Measurements from ENCODE around the gene HPDL.

The HPDL gene

DNA sequence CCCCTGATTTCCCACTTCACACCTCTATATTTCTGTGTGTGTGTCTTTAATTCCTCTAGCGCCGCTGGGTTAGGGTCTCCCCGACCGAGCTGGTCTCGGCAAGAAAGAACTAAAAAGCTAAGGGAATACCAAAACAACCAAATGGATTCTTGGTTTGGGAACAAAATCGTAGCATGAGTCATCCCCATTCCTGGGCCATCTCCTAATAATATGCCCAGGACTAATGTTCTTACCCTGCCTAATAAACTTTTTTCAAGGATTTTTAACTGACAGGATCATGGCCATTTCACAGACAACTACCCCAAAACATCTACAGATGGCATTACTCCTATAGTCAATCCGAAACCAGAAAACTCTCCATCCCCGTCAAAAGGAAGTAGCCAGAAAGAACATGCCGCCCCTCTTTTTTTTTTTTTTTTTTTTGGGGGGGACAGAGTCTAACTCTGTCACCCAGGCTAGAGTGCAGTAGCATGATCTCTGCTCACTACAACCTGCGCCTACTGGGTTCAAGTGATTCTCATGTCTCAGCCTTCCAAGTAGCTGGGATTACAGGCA, 4.1 kb upstream of the HPDL start:
- DNase-seq (ENCODE audit: low spot score): no peak

DNA sequence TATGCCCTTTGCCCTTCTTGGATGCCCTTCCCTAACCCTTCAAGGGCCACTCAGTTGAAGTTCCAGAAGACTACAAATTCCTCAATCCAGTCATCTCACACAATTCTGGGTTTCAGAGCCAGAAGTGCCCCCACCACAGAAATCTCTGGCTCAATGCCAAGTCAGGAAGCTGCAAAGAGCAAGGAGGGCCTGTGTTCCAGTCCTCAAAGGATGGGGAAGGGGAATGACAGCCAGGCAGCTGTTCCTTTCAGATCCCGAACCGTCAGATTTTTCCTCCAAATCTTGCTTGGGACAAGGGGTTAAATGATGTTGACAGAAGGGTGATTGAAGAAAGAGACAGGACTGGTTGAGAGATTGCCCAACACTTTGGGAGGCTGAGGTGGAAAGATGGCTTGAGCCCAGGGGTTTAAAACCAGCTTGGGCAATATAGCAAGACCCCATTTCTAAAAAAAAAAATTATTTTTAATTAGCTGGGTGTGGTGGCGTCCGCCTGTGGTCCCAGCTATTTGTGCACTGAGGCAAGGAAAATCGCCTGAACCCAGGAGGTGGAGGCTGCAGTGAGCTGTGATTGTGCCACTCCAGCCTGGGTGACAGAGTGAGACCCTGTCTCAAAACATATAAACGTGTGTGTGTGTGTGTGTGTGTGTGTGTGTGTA, 716 bp upstream of the HPDL start:
- DNase-seq (ENCODE audit: low spot score): no peak

DNA sequence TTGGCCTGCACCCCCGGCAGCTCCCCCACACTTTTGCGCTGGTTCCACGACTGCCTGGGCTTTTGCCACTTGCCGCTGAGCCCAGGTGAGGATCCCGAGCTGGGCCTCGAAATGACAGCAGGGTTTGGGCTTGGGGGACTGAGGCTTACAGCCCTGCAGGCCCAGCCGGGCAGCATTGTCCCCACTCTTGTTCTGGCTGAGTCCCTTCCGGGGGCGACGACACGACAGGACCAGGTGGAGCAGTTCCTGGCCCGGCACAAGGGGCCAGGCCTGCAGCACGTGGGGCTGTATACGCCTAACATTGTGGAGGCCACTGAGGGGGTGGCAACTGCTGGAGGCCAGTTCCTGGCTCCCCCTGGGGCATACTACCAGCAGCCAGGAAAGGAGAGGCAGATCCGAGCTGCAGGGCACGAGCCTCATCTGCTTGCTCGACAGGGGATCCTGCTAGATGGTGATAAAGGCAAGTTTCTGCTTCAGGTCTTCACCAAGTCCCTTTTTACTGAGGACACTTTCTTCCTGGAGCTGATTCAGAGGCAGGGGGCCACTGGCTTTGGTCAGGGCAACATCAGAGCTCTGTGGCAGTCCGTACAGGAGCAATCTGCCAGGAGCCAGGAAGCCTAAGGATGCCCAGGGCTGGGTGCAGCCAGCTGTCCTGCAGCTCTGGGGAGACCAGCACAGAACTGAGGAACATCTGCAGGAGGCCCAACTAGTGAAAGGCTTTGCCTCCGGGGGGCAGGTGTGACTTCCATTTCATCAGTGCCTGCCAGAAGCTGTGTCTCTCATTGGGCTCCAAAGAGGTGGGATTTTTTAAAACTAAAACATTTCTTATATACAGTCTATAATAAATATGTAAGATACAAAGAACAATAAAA, 1.2 kb downstream of the HPDL start:
- no peak for DNase-seq (ENCODE audit: low spot score)

DNA sequence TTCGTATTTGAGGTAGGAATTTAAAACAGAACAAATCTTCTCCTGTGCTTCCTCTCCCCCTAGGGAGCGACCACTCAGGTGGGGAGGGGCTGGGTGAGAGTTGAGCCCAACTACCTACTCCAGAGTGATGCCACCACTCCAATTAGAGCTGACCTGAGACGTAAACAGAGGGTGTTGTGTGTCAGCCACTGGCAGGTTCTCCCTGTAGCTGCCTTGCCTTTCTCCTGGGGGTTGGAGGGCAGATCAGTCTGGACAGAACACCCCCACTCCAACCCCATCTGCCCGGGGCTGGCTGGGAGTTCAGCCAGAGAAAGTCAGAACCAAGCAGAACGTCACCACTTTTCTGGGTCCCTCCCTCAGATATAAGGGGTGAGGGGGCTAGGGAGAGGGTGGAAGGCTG, 2.0 kb downstream of the HPDL start:
- DNase-seq (ENCODE audit: low spot score): no peak

DNA sequence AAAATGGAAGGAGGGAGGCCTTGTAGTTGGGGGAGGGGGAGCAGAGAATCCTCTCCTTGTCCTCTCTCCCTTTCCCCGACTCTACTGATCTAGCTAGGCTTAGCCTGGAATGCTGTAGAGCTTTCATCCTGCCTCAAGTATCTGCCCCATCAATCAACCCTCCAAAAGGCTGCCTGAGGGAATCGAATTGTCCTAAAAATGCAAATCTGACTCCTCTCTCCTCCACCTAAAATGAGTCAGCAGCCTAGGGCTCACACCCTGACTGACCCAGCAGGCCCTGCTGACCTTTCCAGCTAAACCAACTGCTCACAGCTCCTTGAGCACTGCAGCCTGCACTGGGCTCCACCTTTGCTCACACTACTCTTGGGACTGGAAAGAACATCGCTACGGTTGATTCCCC, 2.8 kb downstream of the HPDL start:
- DNase-seq (ENCODE audit: low spot score): no peak

DNA sequence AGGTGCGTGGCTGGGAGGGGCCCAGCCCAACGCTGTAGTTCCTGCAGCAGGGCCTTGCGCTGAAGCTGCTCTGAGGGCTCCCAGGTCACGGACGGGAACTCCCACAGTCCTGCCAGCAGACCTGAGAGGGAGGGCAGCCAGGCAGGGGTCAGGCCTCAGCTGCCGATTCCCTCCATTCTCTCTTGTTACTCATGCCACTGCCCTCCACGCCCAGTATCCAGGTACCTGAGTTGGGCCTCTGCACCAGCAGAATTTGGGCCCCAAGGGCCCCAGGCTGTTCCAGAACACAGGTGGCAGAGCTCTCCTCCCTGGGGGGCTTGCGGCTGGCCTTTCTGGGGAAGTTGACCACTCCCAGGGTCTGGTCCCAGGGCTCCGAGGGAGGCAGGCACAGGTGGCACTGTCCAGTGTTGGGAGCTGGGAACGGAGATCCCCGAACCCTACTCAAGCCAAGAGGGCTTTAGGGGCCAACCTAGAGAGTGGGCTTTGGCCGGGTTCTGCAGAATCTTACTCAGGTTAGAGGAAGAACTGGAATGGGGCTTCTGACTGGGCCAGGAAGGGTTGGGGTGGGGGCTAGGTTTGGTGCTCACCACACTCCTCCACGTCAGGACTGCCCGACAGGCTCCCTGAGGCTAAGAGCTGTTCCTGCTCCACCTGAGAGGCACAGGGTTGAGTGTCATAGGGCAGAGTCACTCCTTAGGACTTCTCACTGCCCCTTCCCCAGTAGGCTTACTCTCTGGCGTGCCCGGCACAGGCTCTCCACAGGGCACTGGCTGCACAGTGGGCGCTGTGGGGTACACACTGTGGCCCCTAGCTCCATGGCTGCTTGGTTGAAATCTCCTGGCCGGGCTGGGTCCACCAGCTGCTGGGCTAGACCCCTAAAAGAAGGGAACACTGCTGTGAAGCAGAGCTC, 5.0 kb downstream of the HPDL start:
- no peak for DNase-seq (ENCODE audit: low spot score)

DNA sequence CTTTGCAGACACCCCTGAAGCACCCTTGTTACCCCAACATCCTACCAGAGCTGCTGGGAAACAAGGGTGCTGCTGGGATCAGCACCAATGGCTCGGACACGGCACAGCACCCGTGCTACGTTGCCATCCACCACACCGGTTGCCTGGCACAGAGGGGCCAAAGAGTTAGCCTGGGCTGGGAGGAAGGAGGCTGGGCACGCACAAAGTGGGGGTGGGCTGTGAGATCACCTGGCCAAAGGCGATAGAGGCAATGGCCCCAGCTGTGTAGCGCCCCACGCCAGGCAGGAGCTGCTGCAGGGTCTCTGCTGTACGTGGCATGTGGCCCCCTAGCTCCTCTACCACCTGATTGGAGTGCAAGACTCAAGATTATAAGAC, 5.6 kb downstream of the HPDL start:
- DNase-seq (ENCODE audit: low spot score): no peak

DNA sequence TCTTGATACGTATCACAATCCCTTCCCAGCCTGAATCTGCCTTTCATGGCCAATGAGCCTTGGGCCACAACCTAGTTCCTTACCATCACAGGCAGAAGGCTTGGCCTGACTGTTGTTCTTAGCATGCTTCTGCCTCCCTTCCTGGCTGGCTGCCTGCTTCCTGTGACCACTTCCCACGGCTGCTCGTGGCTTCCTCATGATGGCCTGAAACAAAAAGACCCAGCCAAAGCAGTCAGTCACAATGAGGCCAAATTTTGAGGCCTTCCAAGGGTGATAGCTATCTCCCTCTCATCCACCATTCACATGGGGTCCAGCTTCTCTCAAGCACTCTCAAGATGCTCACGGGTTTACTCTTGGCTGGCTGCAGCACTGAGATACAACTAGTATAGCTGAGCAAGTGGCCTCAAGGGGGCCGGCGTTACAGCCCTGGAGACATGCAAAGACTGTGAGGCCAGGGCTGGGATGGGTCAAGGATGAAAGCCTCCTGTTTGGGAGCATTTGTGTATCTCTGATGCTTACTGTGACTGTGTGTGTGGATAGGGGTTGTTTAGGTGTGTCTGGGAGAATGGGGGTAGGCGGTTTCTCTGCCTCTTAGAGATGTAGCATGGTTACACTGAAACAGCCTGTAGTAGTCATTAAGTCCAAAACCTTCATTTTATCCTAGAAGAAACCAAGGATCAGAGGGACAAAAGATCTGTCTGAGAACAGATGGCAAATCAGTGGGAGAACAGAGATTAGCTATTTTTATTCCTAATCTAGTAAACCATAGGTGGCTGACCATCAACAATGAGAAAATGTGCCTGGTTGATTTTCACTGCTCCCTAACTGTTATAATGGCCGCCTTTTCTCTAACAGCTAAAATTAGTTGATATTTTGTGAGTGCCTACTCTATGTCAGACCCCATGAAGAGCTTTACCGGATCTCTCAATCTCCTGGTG, 7.9 kb downstream of the HPDL start:
- no peak for DNase-seq (ENCODE audit: low spot score)

DNA sequence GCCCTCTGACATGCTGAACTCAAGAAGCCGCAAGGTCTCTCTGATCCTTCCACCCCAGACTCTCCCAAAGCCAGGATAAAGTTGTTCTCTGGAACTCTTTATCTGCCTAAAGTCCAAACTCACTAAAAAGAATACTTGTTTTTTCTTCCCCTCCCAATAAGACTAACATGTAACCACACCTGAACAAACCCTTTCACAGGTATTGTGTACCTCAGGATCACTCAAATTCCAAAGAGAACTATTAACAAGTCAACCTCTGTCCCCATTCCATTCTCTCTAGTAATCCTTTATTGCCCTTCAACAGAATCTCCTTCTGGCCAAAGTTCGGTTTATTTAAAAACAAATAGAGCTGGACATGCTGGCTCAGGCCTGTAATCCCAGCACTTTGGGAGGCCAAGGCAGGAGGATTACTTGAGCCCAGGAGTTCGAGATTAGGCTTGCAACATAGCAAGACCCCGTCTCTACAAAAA, 9.2 kb downstream of the HPDL start:
- no peak for DNase-seq (ENCODE audit: low spot score)

DNA sequence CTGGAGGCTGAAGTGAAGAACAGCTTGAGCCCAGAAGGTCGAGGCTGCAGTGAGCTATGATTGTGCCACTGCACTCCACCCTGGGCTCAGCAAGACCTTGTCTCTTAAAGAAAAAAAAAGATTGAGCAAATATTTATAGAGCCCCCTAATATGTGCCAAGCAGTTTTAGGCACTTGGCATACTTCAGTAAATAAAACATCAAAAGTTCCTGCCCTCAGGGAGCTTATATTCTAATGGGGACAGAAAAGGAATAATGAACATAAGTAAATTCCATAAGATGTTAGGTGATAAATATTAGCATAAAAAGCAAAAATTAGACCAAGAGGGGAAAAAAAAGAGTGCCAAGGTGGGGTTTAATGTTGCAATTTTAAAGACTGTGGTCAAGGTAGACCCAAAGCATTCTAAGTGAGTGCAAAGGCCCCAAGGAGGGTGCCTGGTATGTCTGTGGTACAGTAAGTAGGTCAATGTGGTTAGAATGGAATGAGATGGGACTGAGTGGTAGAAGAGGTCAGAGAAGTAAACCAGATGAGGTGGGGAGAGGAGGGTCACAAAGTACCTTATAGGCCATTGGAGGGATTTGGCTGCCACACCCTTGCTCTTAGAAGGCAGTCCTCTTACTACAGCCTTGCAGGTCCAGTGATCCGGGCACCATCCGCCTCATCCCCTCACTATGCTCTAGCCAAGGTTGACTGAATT, 11.1 kb downstream of the HPDL start:
- no peak for DNase-seq (ENCODE audit: low spot score)

DNA sequence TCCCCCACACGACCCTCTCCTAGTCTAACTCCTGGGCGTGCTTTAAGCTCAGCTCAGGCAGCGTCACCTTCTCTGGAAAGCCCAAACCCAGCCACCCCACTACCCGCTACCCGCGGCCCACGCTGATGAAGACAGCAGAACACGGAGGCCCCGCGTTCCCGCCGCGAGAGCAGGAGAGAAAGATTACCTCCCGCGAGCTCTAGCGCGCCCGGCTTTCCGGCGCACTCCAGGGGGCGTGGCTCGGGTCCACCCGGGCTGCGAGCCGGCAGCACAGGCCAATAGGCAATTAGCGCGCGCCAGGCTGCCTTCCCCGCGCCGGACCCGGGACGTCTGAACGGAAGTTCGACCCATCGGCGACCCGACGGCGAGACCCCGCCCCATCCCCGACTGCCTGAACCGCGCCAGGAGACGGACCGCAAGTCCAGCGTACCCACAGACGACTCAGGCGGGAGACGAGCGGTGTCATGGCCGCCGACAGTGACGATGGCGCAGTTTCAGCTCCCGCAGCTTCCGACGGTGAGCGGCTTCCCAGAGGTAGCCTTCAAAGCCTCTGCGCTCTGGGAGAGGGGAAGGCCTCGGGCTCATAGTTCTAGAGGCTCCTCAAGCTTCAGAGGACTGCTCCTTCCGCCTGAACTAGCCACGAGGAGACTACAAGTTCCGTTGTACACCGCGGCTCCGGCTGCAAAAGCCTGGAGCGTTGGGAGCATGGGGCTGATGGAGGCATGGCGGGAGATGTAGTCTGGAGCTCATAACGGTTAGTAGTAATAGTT, 13.3 kb downstream of the HPDL start, which contains the start of the genes MUTYH and TOE1:
TSS of gene MUTYH (minus strand) at position 652 of the 770 bp plus-strand sequence. CDS start 5,935 bp downstream, outside the sequence.
TSS of gene TOE1 (plus strand) at position 382 of the 770 bp plus-strand sequence. CDS start at position 465, 83 bp downstream.
- DNase-seq (ENCODE audit: low spot score): peak; percentile 97

DNA sequence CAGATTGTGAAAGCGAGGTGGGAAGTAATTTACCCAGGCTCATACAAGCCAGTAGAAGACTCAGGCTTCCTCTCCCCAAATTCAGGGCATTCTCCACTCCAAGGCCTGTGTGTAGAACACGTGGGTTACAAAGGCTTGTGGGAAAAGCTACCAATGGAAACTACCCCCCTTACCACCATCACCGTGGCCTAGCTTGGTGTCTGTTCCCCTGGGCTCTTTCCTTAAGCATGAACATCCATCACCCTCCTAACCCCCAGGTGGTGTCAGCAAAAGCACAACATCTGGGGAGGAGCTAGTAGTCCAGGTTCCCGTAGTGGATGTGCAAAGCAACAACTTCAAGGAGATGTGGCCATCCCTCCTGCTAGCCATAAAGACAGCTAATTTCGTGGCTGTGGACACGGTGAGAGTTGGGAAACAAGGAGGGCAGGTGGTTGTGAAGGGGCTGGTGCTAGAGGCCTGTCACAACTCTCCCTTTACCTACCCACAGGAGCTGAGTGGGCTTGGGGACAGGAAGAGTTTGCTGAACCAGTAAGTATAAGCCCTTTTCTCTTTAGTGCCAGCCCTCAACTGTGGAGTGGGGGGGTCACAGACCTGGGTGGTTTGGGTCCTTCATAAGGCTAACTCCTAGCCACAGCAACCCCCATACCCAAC, 14.2 kb downstream of the HPDL start:
- no peak for DNase-seq (ENCODE audit: low spot score)

DNA sequence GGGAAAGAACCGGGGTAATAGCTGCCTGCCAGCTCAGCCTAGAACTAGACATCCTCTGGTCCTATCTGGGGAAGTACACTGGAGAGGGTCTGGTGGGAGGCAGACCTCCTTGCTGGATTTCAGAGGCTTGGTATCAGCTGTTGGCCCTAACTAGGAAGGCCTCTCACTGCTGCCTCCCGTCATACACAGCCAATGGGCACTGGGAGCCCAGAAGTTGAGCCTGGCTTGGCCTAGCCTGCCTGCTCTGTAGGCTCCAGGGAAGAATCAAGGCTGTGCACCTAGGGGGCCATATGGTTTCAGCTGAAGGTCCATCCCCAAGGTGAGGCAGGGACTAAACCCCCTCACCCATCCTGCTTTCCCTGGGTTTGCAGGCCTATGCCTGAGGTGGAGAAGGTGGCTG, 17.8 kb downstream of the HPDL start:
- no peak for DNase-seq (ENCODE audit: low spot score)

DNA sequence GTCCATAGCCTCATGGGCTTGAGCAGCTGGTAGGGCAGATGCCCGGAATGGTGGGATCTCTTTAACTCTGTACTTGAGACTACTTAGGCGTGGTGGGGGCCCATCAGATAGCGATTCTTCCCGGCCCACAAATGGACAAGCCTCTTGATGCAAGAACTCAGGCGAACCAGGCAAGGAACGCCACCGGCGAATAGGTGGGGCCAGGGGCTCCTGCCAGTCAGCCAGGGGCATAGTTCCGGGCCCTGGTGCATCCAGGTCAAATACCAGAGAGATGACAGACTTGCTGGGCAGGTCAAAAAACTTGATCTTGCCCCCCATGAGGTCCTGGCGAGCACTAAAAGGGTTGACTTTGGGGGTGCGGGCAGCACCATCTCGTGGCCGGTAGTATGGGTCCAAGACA, 18.3 kb downstream of the HPDL start:
- no peak for DNase-seq (ENCODE audit: low spot score)

DNA sequence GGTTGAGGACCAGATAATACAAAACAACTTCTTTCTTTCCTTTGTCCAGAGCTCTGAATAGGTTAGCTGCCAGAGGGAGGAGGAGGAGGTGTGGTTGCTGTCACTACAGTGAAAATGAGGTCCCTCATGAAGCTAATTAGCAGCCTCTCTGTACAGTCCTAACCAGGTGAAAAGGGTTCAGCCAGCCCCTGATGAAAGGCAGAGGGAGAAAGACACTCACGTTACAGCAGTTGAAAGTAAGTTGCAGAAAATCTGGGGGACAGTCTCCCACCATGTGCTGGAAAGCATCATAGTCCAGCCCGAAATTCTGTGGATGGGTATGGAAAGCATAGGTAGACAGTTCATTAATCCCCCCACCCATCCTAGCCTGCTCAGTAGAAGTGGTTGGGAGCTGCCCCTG, 19.8 kb downstream of the HPDL start:
- DNase-seq (ENCODE audit: low spot score): no peak

DNA sequence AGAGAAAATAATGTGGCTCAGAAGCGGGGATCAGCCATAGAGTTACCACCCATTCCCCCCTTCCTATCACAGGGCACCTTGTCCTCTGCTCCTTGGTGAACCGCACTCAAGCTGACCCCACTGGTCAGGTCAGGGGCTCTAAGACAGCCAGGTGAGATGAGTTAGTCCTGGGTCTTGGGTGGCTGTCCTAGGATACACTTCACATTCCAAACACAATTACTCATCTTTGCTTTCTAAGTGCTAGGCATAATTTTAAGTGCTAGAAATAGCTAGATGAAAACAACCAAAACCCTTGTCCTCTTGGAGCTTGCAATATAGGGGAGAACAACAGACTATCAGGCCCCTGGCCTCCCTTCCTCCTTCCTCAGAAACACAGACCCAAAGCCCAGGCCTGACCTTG, 21.3 kb downstream of the HPDL start:
- DNase-seq (ENCODE audit: low spot score): peak; percentile 43

DNA sequence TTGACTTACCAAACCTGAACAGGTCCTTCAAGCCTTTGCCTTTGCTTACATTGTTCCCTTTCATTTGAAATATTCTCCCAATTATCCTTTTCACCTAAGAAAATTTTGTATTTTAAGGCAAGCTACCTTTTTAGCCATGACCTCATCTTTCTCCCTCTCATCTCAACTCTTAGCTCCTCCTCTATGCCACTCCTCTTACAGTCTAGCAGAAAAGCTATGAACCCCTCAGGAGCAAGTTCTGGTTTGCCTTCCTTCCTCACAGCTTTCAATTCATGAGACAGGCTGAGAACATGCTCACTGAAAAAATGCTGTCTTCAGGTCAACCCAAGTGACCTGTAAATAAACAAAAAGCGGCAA, 21.9 kb downstream of the HPDL start:
- DNase-seq (ENCODE audit: low spot score): no peak

DNA sequence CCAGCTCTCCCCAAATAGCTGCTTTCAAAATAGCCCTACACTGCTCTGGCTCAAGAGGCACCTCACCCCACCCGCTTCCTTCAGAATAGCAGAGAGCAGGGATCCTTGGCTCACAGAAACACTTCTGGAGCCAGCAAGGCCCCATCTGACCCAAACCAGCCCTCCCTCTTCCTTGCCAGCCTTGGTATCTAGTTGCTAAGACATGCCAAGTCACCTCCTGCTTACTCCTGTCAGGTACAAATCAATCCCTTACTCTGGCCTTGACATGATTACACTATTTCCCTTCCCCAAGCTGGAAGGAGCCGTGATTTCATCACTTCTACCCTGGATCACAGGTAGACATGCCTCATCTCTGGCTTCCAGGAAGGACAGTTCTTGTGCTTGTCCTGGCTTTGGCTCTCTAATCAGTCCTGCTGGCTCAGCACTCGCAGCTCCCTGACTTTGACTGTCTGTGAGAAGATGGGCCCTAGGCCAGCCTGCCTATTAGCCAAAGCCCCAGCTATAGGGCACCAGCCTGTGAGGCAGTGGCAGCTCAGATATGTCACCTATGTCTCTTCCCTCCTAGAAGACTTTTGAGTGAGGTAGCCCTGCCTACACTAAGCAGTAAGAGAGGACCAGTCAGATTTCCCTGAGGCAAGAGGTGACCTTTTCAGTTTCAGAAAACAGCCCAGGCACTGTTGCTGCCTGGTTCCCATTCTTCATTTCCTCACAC, 22.4 kb downstream of the HPDL start:
- DNase-seq (ENCODE audit: low spot score): no peak

All from AG20443 (cell line).